ENCODE data around the gene GPR132.

GRCh38 chr14:105087963-105088811 is 23.0 kb upstream of the GPR132 start:
- TF ChIP-seq, protein P1, sequence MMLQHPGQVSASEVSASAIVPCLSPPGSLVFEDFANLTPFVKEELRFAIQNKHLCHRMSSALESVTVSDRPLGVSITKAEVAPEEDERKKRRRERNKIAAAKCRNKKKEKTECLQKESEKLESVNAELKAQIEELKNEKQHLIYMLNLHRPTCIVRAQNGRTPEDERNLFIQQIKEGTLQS (CRISPR knock-in tag; IDR thresholded peaks at IDR 0.05) = no peak
- TF ChIP-seq SP1 (IDR thresholded peaks at IDR 0.05) = no peak
- no peak for TF ChIP-seq SP1 (CRISPR knock-in tag; IDR thresholded peaks at IDR 0.05)
- TF ChIP-seq NR2C2 (CRISPR knock-in tag; IDR thresholded peaks at IDR 0.05; ENCODE audit: borderline replicate concordance) = no peak
- no peak for TF ChIP-seq POLR2A (IDR thresholded peaks at IDR 0.05; ENCODE audit: insufficient read depth in 1 of 2, low read depth in 2 of 2, low read length in 2 of 2)
- no peak for TF ChIP-seq GPBP1L1 (CRISPR knock-in tag; IDR thresholded peaks at IDR 0.05)
- no peak for TF ChIP-seq ZNF143 (CRISPR knock-in tag; IDR thresholded peaks at IDR 0.05)
- no peak for TF ChIP-seq RFXANK (CRISPR knock-in tag; IDR thresholded peaks at IDR 0.05)
- no peak for TF ChIP-seq NR1H2 (CRISPR knock-in tag; IDR thresholded peaks at IDR 0.05; ENCODE audit: borderline replicate concordance, low read depth)
- no peak for TF ChIP-seq RFX5 (IDR thresholded peaks at IDR 0.05; ENCODE audit: low read depth, low read length)
- no peak for TF ChIP-seq JUNB (CRISPR knock-in tag; IDR thresholded peaks at IDR 0.05; ENCODE audit: borderline replicate concordance)
- TF ChIP-seq ZBTB8A (CRISPR knock-in tag; IDR thresholded peaks at IDR 0.05; ENCODE audit: borderline replicate concordance, low read depth) = no peak

Measured in HepG2 (cell line).